ENCODE measurements around the gene LEFTY2. TPM values are rescaled to one million over a fixed set of nuclear protein-coding genes. Genes with fewer than 3 reads are reported as not detected.

The LEFTY2 gene
- total RNA-seq, 1 donor from 2014 or later, result 0.74 TPM

- H3K4me3 Mint-ChIP-seq, result no peak overlapping the region
- H3K4me1 Mint-ChIP-seq, result peaks cover 12% of the 10 kb centered on the region
- peak overlapping the region; percentile 17 for H3K27ac Mint-ChIP-seq
- no peaks in the 10 kb centered on the region for H3K36me3 Mint-ChIP-seq
- H3K9me3 Mint-ChIP-seq, result no peaks in the 10 kb centered on the region
- H3K27me3 Mint-ChIP-seq (ENCODE audit: low read depth), result no peaks in the 10 kb centered on the region
- no peak for TF ChIP-seq CTCF (IDR thresholded peaks at IDR 0.05; ENCODE audit: unreplicated experiment)
- no peak for DNase-seq (ENCODE audit: low spot score in 2 of 2, unreplicated experiment in 2 of 2)
Observed at GRCh38 chr1:225928186-225929175, 12.5 kb downstream of the LEFTY2 start.

DNA sequence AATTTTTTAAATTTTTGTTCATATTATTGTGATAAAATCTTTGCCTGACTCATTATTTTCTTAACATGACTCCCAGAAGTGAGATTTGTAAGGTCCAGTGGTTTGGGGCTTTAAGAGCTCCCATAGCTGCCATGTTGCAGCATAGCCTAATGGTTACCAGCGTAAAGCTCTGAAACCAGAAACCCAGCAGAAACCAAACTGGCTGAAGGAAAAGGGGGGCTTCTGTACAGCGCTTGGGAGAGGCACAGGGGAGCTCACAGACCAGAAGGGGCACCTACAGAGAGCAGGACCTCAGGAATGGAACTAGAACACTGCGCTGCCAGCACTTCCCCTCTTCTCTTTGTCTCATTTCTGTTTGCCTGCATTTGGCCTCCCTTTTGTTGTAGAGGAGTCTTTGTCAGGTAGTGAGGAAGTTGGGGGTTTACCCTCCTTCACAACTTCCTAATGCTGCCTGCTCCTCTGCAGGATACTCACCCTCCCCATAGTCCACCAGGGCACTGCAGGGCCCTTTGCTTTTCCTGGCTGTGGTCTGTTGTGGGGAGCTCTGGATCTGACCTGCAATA is 14.4 kb downstream of the LEFTY2 start:
- H3K27me3 Mint-ChIP-seq (ENCODE audit: low read depth), result no peaks in the 10 kb centered on the region
- no peak overlapping the region for H3K27ac Mint-ChIP-seq
- H3K9me3 Mint-ChIP-seq, result no peaks in the 10 kb centered on the region
- no peak for DNase-seq (ENCODE audit: low spot score in 2 of 2, unreplicated experiment in 2 of 2)
- peaks cover 16% of the 10 kb centered on the region for H3K4me1 Mint-ChIP-seq
- H3K36me3 Mint-ChIP-seq, result no peaks in the 10 kb centered on the region
- TF ChIP-seq CTCF (IDR thresholded peaks at IDR 0.05; ENCODE audit: unreplicated experiment), result no peak
- no peak overlapping the region for H3K4me3 Mint-ChIP-seq

GRCh38 chr1:225923692-225924555 is 17.1 kb downstream of the LEFTY2 start, which contains the start of gene PYCR2:
Gene PYCR2 (minus strand): TSS chr1:225924250. CDS start chr1:225924110, 140 bp downstream.
- no peaks in the 10 kb centered on the region for H3K9me3 Mint-ChIP-seq
- peak within 1 kb of the TSS; percentile 90 for H3K4me3 Mint-ChIP-seq
- TF ChIP-seq CTCF (IDR thresholded peaks at IDR 0.05; ENCODE audit: unreplicated experiment), result no peak
- H3K36me3 Mint-ChIP-seq, result peaks cover 8% of the 10 kb centered on the region
- peak within 1 kb of the TSS; percentile 95 for H3K27ac Mint-ChIP-seq
- no peaks in the 10 kb centered on the region for H3K27me3 Mint-ChIP-seq (ENCODE audit: low read depth)
- DNase-seq (ENCODE audit: low spot score in 2 of 2, unreplicated experiment in 2 of 2), result peak; percentile 92 to 96
- peaks cover 11% of the 10 kb centered on the region for H3K4me1 Mint-ChIP-seq

- Mint-ChIP-seq H3K27ac (peak overlapping the region; percentile 95), H3K4me3 (peak overlapping the region; percentile 90), H3K4me1 (peaks cover 11% of the 10 kb centered on the region), H3K27me3 (ENCODE audit: low read depth) (no peaks in the 10 kb centered on the region), H3K36me3 (peaks cover 8% of the 10 kb centered on the region), H3K9me3 (no peaks in the 10 kb centered on the region)
- no peak for DNase-seq (ENCODE audit: low spot score in 2 of 2, unreplicated experiment in 2 of 2)
- no peak for TF ChIP-seq CTCF (IDR thresholded peaks at IDR 0.05; ENCODE audit: unreplicated experiment)
Observed at GRCh38 chr1:225923381-225923691, 17.7 kb downstream of the LEFTY2 start.

Data from mesothelial cell of epicardium (in vitro differentiated cells).